Keratinocyte (primary cell): ENCODE data around the gene FST.

ENCODE experiments used
- CTCF ChIP-seq, 3 experiments: IDR thresholded peaks in 1 of 3; conservative IDR thresholded peaks in 1 of 3; optimal IDR thresholded peaks in 1 of 3; 2 replicates in 2 of 3; 3 replicates in 1 of 3; pipeline versions ENCODE3 to v1.5.1; 2011; ENCODE audit warnings: low read length in 3 of 3, mild to moderate bottlenecking in 3 of 3, moderate library complexity in 2 of 3, control low read depth in 1 of 3, inconsistent platforms in 1 of 3; ENCODE audit not compliant: insufficient read depth in 2 of 3; ENCODE audit errors: extremely low read depth in 1 of 3
- EZH2 ChIP-seq: IDR thresholded peaks from one replicate; pipeline ENCODE4 v1.6.1; 2012; ENCODE audit warnings: inconsistent platforms, mild to moderate bottlenecking, low read length, moderate library complexity

DNA sequence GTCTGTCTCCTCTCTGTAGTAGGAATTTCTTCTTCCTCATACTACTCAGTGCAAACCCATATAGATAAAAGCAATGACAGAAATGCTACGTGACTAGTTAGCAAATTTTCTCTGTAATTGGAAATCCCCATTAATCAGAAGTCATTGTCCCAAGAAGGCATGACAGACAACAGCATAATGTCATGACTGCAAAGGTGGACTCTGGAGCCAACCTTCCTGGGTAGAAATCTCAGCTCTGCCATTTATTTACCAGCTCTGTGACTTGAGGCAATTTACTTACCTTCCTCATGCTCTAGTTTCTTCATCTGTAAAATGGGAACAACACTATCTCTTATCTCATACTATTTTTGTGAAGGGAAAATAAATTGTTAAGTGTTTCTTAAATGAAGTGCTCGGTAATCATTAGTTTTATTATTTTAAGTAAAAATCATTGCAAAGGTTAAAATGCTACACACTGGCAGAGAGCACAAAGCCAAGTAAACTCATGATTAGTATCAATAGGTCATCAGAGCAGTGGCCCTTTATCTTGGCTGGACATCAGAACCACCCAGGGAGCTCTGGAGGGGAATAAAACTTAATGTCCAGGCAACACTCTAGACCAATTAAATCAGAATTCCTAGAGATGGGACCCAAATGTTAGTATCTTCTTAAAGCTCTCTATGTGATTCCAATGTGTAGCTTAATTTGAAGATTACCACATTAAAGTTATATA, 43.8 kb upstream of the FST start:
- TF ChIP-seq CTCF (optimal IDR thresholded peaks at IDR 0.05 in 1 of 3, IDR thresholded peaks at IDR 0.05 in 1 of 3, conservative IDR thresholded peaks at IDR 0.05 in 1 of 3; ENCODE audit: extremely low read depth in 1 of 3, insufficient read depth in 2 of 3, low read length in 3 of 3) (no peak), EZH2 (no peak)
